HepG2 (cell line): ENCODE results near the gene CYB5D1. TPM values are rescaled to one million over a fixed set of nuclear protein-coding genes. Genes with fewer than 3 reads are reported as not detected.

ENCODE experiments used
- ARNTL ChIP-seq: sonication (generic); formaldehyde crosslinking; IDR thresholded peaks from 2 replicates; pipeline ENCODE4 v1.4.0; 2020; ENCODE audit warnings: mild to moderate bottlenecking, missing genetic modification reagents
- CBX2 ChIP-seq, 2 experiments: fragments of 200-600 bp in 1 of 2; sonication (generic); formaldehyde crosslinking in 1 of 2; IDR thresholded peaks; 2 replicates each; pipeline versions ENCODE4 v1.7.0 to v1.8.1; 2018 to 2022; ENCODE audit warnings: low read depth in 2 of 2, low read length in 1 of 2, mild to moderate bottlenecking in 1 of 2, missing genetic modification reagents in 1 of 2
- CCAR2 ChIP-seq: fragments of 200-400 bp; formaldehyde crosslinking; optimal IDR thresholded peaks from 2 replicates; pipeline ENCODE3; 2018; ENCODE audit warnings: low read depth, mild to moderate bottlenecking, low read length, moderate library complexity
- HOXA3 ChIP-seq: sonication (generic); formaldehyde crosslinking; IDR thresholded peaks from 2 replicates; pipeline ENCODE4 v1.5.0; 2020; ENCODE audit warnings: missing genetic modification reagents
- KDM6A ChIP-seq: IDR thresholded peaks from 2 replicates; pipeline ENCODE4 v1.6.1; 2016; ENCODE audit warnings: low read depth
- KLF6 ChIP-seq: IDR thresholded peaks from 2 replicates; pipeline ENCODE4 v1.8.0; 2016; ENCODE audit warnings: missing biosample characterization, missing genetic modification reagents
- NFATC3 ChIP-seq: sonication (generic); formaldehyde crosslinking; IDR thresholded peaks from 2 replicates; pipeline ENCODE4 v1.5.1; 2020; ENCODE audit warnings: mild to moderate bottlenecking, missing genetic modification reagents
- PAF1 ChIP-seq: IDR thresholded peaks from 2 replicates; pipeline ENCODE4 v1.6.1; 2016; ENCODE audit warnings: missing genetic modification reagents, missing compliant biosample characterization
- PAX8 ChIP-seq: sonication (generic); formaldehyde crosslinking; IDR thresholded peaks from 2 replicates; pipeline ENCODE4 v1.8.0; 2022; ENCODE audit warnings: mild to moderate bottlenecking, missing genetic modification reagents, borderline replicate concordance
- PHB2 ChIP-seq: fragments of 450-650 bp; IDR thresholded peaks from 2 replicates; pipeline ENCODE4 v1.6.1; 2018; ENCODE audit not compliant: partially characterized antibody
- PHF8 ChIP-seq: sonication (generic); formaldehyde crosslinking; IDR thresholded peaks from 2 replicates; pipeline ENCODE4 v1.5.0; 2020; ENCODE audit warnings: missing genetic modification reagents
- SMARCE1 ChIP-seq: fragments of 450-650 bp; IDR thresholded peaks from 2 replicates; pipeline ENCODE4 v1.6.1; 2017; ENCODE audit warnings: borderline replicate concordance
- SPEN ChIP-seq: sonication (generic); formaldehyde crosslinking; IDR thresholded peaks from 2 replicates; pipeline ENCODE4 v1.5.1; 2020; ENCODE audit warnings: low read depth, mild to moderate bottlenecking, missing genetic modification reagents
- TCF12 ChIP-seq, 2 experiments: fragments of 450-650 bp in 1 of 2; sonication (generic) in 1 of 2; formaldehyde crosslinking in 1 of 2; IDR thresholded peaks; 2 replicates each; pipeline versions ENCODE4 v1.6.1 to v1.8.0; 2017 to 2022; ENCODE audit warnings: antibody characterized with exemption in 1 of 2, mild to moderate bottlenecking in 1 of 2, missing genetic modification reagents in 1 of 2, moderate library complexity in 1 of 2
- ZFP90 ChIP-seq: sonication (generic); formaldehyde crosslinking; IDR thresholded peaks from 2 replicates; pipeline ENCODE4 v1.8.0; 2022; ENCODE audit warnings: missing genetic modification reagents, mild to moderate bottlenecking, inconsistent platforms, borderline replicate concordance
- ZNF235 ChIP-seq: sonication (generic); formaldehyde crosslinking; IDR thresholded peaks from 2 replicates; pipeline ENCODE4 v1.8.1; 2023; ENCODE audit warnings: mild to moderate bottlenecking, missing genetic modification reagents, borderline replicate concordance
- ZNF274 ChIP-seq: sonication (generic); formaldehyde crosslinking; IDR thresholded peaks from 2 replicates; pipeline ENCODE4 v1.5.1; 2020; ENCODE audit warnings: mild to moderate bottlenecking, missing genetic modification reagents
- ZNF766 ChIP-seq: sonication (generic); formaldehyde crosslinking; IDR thresholded peaks from 2 replicates; pipeline ENCODE4 v1.5.0; 2020; ENCODE audit warnings: missing genetic modification reagents, borderline replicate concordance
- ZSCAN20 ChIP-seq: sonication (generic); formaldehyde crosslinking; IDR thresholded peaks from 2 replicates; pipeline ENCODE4 v1.4.0; 2020; ENCODE audit warnings: missing genetic modification reagents, mild to moderate bottlenecking, borderline replicate concordance
- polyA plus RNA-seq, 8 experiments: library from polyadenylated mRNA; depleted of rRNA in 3 of 8; stranded (reverse) in 7 of 8; unstranded in 1 of 8; fragments of >200 nt; fragmentation: Illumina TruSeq in 4 of 8; extraction: Trizol in 4 of 8; gene quantifications; 2 replicates each; pipeline versions ENCODE4 v1.2.1 to v1.2.3, GENCODE V29; 2011 to 2016; ENCODE audit warnings: low read depth in 4 of 8, missing spikeins in 1 of 8, mixed read lengths in 1 of 8; ENCODE audit not compliant: insufficient read depth in 1 of 8
- total RNA-seq, 5 experiments: library from RNA; depleted of rRNA; stranded (reverse); fragments of >200 nt; fragmentation: Illumina TruSeq; extraction: Trizol; gene quantifications; 2 replicates each; pipeline ENCODE4 v1.2.3, GENCODE V29; 2016; ENCODE audit warnings: low read depth in 1 of 5
- TF ChIP-seq, protein P1 (sequence below): sonication (generic); formaldehyde crosslinking; IDR thresholded peaks from 2 replicates; pipeline ENCODE4 v1.5.0; 2020; ENCODE audit warnings: missing genetic modification reagents
- TF ChIP-seq, protein P2 (sequence below): sonication (generic); formaldehyde crosslinking; IDR thresholded peaks from 2 replicates; pipeline ENCODE4 v1.5.0; 2020; ENCODE audit warnings: missing genetic modification reagents
- TF ChIP-seq, protein P3 (sequence below): IDR thresholded peaks from 2 replicates; pipeline ENCODE4 v1.6.1; 2018; ENCODE audit warnings: missing genetic modification reagents, mild to moderate bottlenecking, missing compliant biosample characterization
- TF ChIP-seq, protein P4 (sequence below): IDR thresholded peaks from 2 replicates; pipeline ENCODE4 v1.6.1; 2016
- TF ChIP-seq, protein P5 (sequence below): IDR thresholded peaks from 2 replicates; pipeline ENCODE4 v1.6.1; 2016; ENCODE audit warnings: mild to moderate bottlenecking, missing biosample characterization, missing genetic modification reagents

Gene CYB5D1
- total and polyA plus RNA-seq, 2 of the 13 experiments (the other 11 are each of a cell fraction or from before 2014, with no cell fraction given): 8.9 to 17.0 TPM

DNA sequence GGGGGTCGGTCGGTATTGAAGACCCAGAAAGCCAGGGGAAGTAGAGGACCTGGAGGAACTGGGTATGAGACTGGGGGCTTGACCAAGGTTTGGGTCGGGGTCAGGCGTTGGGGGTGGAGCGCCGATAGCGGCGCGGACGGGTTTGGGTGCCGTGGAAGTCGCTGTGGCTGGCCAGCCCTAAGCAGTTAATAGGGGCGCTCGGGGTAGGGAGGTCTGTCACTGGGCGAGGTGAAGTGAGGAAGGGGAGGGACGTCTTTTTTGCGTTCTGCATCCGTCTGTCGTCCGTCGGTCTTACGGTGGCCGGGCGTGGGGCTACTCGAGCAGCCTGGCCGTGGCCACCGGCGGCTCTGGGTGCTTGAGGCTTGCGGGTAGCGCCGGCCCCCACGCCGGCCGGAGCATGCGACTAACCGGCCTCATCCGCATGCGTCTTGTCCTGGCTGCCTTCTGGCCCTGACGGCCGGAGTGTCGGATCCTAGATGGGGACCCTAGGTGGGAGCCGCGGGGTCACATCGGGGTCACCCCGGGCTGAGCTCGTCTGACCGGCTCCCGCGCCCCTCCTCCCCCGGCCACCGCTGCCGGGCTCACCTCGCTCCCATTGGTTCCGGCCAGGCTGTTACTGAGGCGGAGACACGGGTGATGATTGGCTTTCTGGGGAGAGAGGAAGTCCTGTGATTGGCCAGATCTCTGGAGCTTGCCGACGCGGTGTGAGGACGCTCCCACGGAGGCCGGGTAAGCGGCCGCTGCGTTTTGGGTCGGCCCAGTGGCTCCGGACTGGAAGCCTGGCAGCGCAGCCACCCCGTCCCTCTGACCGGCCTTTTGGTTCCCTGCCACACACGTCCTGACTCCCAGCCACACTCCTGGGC, 13.3 kb upstream of the CYB5D1 start (continued):
- TF ChIP-seq PAX8 (CRISPR knock-in tag): 0 out of 2 replicates have a peak, but pooled peaks have one; percentile 58
- no peak for TF ChIP-seq PAF1 (CRISPR knock-in tag)
- TF ChIP-seq ZSCAN20 (CRISPR knock-in tag): no peak
- TF ChIP-seq ARNTL (CRISPR knock-in tag): no peak
- no peak for TF ChIP-seq PHB2
- no peak for TF ChIP-seq ZNF766 (CRISPR knock-in tag)
- TF ChIP-seq, protein P1, sequence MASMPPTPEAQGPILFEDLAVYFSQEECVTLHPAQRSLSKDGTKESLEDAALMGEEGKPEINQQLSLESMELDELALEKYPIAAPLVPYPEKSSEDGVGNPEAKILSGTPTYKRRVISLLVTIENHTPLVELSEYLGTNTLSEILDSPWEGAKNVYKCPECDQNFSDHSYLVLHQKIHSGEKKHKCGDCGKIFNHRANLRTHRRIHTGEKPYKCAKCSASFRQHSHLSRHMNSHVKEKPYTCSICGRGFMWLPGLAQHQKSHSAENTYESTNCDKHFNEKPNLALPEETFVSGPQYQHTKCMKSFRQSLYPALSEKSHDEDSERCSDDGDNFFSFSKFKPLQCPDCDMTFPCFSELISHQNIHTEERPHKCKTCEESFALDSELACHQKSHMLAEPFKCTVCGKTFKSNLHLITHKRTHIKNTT (CRISPR knock-in tag): no peak
- TF ChIP-seq, protein P2, sequence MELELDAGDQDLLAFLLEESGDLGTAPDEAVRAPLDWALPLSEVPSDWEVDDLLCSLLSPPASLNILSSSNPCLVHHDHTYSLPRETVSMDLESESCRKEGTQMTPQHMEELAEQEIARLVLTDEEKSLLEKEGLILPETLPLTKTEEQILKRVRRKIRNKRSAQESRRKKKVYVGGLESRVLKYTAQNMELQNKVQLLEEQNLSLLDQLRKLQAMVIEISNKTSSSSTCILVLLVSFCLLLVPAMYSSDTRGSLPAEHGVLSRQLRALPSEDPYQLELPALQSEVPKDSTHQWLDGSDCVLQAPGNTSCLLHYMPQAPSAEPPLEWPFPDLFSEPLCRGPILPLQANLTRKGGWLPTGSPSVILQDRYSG: no peak
- TF ChIP-seq ZNF235 (CRISPR knock-in tag): no peak
- TF ChIP-seq KDM6A (CRISPR knock-in tag): no peak
- no peak for TF ChIP-seq KLF6
- TF ChIP-seq SPEN (CRISPR knock-in tag): no peak
- no peak for TF ChIP-seq SMARCE1
- TF ChIP-seq TCF12 (IDR thresholded peaks at IDR 0.05): no peak
- TF ChIP-seq TCF12 (CRISPR knock-in tag; IDR thresholded peaks at IDR 0.05): no peak
- no peak for TF ChIP-seq CBX2 (IDR thresholded peaks at IDR 0.05; ENCODE audit: low read depth, low read length)
- no peak for TF ChIP-seq CBX2 (CRISPR knock-in tag; IDR thresholded peaks at IDR 0.05; ENCODE audit: low read depth)
- no peak for TF ChIP-seq NFATC3
- no peak for TF ChIP-seq ZFP90 (CRISPR knock-in tag)
- TF ChIP-seq, protein P3, sequence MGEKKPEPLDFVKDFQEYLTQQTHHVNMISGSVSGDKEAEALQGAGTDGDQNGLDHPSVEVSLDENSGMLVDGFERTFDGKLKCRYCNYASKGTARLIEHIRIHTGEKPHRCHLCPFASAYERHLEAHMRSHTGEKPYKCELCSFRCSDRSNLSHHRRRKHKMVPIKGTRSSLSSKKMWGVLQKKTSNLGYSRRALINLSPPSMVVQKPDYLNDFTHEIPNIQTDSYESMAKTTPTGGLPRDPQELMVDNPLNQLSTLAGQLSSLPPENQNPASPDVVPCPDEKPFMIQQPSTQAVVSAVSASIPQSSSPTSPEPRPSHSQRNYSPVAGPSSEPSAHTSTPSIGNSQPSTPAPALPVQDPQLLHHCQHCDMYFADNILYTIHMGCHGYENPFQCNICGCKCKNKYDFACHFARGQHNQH (CRISPR knock-in tag): 0 out of 2 replicates have a peak, but pooled peaks have one; percentile 49
- TF ChIP-seq ZNF274 (CRISPR knock-in tag): no peak; the same call in 1 of the 2 replicates
- TF ChIP-seq, protein P4, sequence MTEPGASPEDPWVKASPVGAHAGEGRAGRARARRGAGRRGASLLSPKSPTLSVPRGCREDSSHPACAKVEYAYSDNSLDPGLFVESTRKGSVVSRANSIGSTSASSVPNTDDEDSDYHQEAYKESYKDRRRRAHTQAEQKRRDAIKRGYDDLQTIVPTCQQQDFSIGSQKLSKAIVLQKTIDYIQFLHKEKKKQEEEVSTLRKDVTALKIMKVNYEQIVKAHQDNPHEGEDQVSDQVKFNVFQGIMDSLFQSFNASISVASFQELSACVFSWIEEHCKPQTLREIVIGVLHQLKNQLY (CRISPR knock-in tag): no peak
- TF ChIP-seq HOXA3: peak; percentile 58; the same call in 1 of the 2 replicates
- TF ChIP-seq PHF8 (CRISPR knock-in tag): 0 out of 2 replicates have a peak, but pooled peaks have one; percentile 45
- TF ChIP-seq, protein P5, sequence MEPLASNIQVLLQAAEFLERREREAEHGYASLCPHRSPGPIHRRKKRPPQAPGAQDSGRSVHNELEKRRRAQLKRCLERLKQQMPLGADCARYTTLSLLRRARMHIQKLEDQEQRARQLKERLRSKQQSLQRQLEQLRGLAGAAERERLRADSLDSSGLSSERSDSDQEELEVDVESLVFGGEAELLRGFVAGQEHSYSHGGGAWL (CRISPR knock-in tag): 0 out of 2 replicates have a peak, but pooled peaks have one; percentile 2
- TF ChIP-seq CCAR2: no peak
